SW 1271 (cell line): ENCODE measurements around the gene LGALS1.
"Not testable (repeated sequence)": the region's sequence is repeated elsewhere in the genome, so short reads cannot be mapped to it uniquely, and the experiment has no call there.

Experiments
- DNase-seq, 2 experiments: peaks; one replicate each; lab custom pipeline; 2025; lab: John Stamatoyannopoulos, UW

Gene LGALS1

DNA sequence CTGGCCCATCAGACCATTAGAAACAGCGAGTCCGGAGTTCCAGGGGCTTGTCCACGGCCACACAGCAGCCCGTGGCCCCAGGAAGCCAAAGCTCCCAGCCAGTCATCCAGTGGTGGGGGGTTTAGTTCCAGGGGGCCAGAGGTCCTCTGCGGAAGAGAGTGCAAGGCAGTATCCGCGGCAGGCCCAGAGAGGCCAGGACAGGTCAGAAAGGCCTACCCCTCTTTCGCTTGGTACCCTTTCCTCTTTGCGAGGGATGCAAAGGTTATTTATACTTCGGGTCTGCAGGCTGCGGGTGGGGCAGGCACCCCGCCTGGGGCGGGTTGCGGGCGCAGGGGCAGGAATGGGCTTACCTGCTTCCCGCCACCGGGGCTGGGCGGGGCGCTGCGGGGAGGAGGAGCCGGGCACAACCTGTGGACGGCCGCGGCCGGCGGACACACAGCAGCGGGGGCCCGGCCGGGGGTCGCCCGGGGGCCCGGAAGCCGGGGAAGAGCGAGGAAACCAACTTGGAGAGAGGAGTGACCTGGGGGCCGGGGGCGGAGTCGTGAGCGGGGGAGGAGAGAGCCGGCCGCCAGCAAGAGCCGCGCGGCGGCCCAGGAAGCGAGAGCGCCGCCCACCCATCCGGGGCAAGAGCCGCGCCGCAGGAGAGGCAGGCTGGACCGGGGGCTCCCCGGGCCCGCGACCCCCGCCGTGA is 36.2 kb upstream of the LGALS1 start, which contains the start of gene SH3BP1:
SH3BP1 (plus strand) TSS at position 600 of the 691 bp plus-strand sequence. CDS start 119 bp downstream, outside the sequence.
- no peak for DNase-seq

DNA sequence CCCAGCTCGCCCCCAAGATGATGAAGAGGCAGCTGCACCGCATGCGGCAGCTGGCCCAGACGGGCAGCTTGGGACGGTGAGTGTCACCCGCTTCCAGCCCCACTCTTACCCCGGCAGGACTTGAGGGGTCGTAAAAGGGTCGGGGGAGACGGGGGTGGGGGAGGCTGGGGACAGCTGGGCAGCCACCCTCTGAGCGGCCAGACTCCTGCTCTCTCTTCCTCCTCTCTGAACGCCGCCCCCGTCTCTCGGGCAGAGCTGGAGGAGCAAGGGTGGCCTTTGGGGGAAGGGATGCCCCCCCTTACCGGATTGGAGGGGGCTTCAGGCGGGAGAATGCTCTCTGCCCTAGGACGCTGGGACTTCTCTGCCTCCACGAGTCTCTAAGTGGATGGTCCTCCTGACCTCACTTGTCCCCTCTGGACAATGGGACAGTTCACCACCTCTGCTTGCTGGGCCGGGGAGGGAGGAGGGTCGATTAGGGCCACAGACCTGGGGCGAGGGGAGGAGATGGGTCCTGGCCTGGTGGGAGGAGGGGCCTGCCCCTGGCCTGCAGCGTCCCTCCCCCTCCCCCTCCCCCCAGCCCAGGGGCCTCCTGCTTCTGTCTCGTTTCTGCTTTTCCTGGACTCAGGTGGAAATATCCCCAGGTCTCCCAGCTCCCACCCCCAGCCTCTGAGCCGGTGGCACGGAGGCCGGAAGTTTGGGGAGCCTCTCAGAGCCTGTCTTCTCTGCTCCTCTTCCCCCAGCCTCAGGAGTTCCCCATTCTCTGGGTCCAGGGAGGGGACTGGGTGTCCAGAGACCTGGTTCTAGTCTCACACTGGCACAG is 35.5 kb upstream of the LGALS1 start:
- DNase-seq = no peak

DNA sequence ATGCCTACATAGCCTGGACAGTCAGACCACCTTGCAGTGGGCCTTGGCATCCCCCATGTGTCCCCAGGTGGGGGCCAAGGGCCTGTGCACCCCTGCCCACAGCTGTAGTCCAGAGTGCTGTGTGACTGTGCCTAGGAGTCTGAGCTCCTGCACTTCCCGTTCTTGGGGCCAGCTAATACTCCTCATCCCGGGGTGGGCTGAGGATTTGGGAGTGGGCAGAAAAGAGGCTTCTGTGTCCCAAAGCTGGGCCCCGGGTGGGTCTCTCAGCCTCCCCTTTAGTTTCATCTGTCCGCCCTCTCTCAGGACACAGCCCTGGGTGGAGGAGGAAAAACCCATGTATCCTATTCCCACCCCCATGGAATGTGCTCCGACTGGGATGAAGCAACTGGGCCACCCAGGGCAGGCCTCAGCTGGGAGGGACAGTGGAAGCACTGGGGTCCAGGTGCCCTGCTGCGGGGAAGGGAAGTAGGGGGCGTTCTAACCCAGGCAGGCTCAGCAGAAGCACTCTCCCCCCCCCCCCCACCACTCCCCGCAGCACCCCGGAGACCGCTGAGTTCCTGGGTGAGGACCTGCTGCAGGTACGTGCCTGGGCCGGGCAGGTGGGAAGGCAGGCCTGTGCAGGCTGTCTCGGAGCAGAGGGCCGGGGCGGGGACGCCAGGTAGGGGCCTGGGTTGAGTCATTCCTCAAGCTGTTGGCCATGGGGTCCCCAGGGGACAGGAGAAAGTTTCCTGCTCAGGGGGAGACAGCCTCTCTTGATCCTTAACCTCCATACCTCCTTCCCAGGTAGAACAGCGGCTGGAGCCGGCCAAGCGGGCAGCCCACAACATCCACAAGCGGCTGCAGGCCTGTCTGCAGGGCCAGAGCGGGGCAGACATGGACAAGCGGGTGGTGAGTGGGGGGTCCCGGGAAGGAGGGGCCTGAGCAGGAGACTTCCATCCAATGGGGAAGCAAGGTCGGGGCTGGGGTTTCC is 34.6 kb upstream of the LGALS1 start:
- no peak for DNase-seq

DNA sequence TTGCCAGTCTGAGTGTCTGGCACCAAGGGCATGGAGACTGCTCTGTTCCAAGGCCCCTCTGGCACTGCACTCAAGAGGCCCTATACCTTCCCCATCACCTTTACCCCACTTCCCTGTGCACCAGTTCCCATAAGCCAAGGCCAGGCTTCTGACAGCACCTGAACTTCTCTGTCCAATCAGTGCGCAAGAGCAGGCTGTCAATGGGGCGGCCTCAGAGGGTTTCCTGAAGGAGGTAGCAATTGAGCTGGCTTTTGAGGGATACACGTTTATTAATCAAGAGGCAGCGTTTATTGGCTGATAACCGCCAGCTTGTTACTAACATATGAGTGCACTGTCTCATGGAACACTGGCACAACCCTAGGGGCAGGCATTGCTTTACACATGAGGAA is 33.9 kb upstream of the LGALS1 start:
- DNase-seq = no peak

DNA sequence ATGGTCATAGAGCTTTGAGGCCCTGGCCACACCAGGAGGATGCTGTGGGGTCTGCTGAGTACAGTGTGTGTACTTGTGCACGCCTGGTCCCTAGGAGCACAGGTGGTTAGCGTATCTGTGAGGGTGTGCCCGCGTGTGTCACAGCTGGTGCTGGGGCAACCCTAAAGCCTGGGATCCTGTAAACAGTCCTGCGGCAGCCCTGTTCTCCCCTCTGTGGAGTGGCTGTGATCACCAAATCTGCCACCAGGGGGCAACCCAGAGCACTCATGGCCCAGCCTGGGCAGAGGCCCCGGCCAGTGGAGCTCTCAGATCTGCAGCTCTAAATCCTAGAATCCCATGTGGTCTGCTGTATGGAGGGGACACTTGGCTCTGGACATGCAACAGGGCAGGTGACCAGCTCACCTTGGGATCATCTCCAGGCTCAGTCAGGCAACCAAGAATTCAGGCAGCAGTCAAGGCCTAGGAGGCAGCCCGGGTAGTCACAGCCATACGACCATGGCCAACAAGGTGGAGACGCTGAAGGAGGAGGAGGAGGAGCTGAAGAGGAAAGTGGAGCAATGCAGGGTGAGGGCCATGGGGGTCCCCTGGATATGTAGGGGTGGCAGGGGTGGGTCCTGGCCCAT is 32.1 kb upstream of the LGALS1 start:
- peak in 1 of 2 experiments; percentile 36 for DNase-seq

DNA sequence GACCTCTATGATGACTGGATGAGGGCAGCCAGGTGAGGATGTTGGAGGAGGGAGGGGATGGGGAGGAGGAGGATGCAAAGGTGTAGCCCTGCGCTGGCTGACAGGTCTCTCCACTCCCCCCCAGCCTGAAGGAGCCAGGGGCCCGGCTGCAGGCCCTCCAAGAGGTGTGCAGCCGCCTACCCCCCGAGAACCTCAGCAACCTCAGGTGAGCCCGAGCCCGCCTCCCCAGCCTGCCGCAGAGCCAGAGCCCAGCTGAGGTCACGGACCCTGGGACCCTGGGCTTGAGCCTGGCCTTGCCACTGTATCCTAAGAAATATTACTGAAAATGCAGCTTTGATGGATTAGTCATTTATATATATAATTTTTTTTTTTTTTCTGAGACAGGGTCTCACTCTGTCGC is 28.1 kb upstream of the LGALS1 start:
- DNase-seq = no peak

DNA sequence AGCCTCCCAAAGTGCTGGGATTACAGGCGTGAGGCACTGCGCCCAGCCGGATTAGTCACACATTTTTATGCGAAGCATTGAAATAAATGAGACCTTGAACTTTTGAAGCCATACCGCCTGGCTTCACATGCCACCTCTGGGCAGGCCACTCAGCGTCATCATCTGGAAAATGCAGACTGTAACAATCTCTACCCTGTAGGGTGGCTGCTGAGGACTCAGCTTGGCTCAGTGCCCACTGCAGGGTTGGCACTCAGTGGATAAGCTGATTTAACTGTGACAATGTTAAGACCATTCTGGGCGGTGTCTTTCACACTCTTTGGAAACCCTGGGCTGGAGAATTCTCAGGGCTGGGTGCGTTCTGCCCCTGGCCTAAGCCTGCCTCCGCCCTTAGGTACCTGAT is 27.5 kb upstream of the LGALS1 start:
- no peak for DNase-seq

DNA sequence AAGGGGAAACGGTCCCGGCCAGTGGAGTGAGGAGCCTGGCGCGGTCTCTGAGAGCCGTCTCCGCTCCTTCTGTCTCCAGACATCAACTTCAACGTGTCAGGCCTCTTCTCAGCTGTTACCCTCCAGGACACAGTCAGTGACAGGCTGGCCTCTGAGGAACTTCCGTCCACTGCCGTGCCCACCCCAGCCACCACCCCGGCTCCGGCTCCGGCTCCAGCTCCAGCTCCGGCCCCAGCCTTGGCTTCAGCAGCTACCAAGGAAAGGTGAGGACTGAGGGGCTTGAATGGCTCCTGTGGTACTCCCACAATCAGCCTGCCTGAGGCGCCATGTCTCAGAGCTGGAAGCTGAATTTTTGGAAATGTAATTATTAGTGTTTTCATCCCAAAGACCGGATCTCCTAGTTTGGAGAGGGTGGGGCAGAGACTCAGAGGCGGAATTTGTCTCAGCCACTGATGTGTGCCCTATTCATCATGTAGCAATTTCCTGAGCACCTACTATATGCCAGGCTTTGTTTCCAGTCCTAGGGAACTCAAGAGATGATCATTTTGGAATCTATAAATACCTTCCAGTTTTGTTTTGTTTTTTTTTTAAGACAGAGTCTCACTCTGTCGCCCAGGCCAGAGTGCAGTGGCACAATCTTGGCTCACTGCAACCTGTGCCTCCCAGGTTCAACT is 24.8 kb upstream of the LGALS1 start:
- no peak for DNase-seq

DNA sequence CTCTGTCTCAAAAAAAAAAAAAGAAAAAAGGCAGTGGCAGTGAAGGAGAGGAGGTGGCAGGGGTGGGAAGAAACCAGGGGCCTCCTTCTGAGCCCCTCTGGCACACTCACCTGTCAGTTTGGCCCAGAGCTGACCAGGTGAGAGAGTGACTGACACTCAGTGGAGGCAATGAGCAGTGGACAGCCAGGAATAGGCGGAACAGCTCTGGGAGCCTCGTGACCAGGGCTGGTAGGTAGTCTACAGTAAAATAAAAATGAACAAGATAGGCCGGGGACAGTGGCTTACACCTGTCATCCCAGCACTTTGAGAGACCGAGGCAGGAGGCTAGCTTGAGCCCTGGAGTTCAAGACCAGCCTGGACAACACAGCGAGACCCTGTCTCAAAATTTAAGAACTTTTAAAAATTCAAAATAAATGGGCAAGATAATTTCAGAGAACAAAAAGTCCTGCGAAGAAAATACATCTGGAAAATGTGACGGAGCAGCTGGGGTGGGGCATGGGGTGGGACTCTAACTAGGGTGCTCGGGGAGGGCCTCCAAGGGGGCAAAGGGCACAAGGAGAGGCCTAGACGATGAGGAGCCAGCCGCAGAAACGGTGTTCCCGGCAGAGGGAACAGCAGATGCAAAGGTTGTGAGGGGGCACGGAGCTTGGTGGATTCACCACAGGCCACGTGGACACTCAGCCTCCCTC is 20.7 kb upstream of the LGALS1 start:
- DNase-seq = no peak

DNA sequence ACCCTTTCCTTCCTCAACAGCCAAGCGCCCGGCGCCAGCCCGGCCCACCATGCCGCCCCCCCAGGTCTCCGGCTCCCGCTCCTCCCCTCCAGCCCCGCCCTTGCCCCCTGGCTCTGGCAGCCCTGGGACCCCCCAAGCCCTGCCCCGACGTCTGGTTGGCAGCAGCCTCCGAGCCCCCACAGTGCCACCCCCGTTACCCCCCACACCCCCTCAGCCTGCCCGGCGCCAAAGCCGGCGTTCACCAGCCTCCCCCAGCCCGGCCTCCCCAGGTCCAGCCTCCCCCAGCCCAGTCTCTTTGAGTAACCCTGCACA is 20.2 kb upstream of the LGALS1 start:
- DNase-seq = no peak

DNA sequence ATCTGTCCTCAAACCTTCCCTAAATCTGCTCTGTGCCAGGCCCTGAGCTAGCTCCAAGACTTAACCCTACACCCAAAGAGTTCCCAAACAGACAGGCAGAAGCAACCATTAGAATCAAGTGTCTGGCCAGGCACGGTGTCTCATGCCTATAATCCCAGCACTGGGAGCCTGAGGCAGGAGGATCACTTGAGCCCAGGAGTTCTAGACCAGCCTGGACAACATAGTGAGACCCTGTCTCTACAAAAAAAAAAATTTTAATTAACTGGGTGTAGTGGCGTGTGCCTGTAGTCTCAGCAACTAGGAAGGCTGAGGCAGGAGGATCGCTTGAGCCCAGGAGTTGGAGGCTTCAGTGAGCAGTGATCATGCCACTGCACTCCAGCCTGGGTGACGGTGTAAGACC is 18.9 kb upstream of the LGALS1 start:
- not testable (repeated sequence) for DNase-seq

DNA sequence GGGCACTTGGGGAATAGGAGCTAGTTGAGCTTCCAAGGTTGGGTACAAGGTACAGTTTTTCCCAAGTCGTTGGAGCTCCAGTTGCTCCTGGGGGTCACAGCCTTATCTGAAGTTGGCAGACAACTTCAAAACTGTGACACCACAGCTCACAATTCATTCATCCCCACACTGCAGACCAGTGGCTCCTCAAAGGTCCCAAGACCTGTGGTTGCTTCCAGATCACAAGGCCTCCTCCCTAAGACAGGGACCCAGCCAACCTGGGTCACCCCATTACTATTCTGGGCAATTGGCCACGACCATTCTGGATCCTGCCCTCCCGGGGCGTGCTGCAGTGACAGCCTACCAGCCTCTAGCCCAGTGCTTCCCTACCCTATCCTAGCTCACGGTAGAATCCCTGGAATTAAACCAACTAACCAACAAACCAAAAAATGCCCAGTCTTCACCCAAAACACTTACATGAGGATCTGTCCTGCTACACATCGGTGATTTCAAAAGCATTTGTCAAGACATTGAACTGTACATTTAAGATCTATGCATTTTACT is 17.8 kb upstream of the LGALS1 start:
- DNase-seq = no peak

DNA sequence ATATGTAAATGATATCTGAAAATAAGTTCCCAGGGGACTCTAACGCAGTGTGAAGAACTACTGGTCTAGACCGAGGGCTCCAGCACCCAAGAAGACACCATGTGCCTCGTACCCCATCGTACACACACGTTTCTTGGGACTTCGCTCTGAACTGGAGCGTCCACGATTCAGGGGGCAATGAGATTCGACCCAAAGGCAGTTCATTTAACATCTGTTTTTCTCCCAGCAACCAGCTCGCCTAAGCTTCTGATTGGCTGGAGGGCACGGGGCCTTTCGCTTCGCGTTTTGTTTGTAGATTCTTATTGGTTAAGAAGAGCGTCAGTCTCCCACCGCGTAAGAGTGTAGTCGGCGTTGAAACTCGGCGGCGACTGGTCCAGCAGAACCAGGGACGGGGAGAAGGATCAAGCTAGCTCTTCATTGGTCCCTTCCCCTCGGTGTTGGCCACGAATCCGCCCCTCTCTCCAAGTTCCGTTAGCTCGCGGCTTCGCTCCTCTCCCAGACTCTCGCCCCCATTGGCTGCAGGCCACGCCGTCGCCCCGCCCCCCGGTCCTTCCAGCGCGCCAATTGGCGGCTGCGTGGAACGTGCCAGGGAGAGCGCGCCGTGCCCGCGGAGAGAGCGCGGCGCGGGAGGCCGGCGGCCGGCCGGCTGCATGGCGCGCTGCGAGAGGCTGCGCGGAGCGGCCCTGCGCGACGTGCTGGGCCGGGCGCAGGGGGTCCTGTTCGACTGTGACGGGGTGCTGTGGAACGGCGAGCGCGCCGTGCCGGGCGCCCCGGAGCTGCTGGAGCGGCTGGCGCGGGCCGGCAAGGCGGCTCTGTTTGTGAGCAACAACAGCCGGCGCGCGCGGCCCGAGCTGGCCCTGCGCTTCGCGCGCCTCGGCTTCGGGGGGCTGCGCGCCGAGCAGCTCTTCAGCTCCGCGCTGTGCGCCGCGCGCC is 17.0 kb upstream of the LGALS1 start, which contains the start of gene PDXP:
PDXP (plus strand) TSS at position 591 of the 933 bp plus-strand sequence; CDS start at position 651, 60 bp downstream.
- DNase-seq = peak; percentile 96 to 98

DNA sequence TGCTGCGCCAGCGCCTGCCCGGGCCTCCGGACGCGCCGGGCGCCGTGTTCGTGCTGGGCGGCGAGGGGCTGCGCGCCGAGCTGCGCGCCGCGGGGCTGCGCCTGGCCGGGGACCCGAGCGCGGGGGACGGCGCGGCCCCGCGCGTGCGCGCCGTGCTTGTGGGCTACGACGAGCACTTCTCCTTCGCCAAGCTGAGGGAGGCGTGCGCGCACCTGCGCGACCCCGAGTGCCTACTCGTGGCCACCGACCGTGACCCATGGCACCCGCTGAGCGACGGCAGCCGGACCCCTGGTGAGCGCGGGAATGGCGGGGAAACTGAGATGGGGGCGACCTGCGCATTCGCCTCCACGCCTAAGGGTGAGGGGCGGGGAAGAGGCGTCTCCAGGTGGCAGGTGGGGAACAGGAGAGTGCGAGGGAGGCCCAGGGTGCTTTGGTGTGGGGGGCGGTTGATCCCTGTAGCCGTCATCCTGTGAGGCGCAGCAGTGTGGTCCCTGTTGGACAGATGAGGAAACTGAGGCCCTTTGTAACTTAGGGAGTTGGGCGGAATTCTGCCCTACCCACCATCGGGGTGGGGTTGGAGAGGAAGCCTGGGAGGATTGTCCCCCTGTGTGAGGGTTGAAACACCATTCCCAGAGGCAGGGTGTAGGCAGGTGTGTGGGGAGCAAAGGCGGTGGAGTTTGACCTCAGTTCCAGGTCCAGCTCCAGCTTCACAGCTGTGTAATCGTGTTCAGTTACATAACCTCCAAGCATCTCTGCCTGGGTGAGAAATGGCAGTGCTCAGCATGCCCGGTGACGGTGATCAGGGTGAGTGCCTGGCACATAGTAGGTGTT is 16.2 kb upstream of the LGALS1 start:
- no peak for DNase-seq

DNA sequence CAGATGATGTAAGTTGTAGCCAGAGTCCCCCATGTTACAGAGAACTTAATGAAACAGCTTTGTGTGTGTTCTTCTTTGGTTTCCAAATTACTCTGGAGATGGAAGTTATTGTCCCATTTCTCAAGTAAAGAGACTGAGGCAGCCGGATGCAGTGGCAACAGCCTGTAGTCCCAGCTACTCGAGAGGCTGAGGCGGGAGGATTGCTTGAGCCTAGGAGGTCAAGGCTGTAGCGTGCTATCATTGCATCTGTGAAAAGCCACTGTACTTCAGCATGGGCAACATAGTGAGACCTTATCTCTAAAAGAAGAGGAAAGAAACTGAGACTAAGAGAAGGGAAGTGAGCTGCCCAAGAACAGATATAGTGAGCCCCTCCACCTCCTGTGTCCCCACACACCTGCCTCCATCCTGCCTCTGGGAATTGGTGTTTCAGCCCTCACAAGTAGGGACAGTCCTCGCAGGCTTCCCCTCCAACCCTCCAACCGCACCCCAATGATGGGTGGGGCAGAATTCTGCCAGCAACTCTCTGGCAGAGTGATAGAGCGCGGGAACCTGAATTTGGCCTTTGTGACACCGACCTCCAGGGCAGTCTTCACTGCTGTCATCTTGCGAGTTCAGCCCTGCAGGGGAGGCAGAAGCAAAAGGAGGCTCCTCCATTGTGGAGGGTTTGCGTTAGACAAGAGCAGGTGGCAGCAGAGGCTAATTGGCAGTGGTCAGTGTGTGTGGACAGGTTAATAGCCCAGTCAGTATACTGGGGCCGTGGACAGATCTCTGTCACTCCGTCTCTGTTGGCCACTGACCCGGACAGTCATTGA is 15.3 kb upstream of the LGALS1 start:
- no peak for DNase-seq

DNA sequence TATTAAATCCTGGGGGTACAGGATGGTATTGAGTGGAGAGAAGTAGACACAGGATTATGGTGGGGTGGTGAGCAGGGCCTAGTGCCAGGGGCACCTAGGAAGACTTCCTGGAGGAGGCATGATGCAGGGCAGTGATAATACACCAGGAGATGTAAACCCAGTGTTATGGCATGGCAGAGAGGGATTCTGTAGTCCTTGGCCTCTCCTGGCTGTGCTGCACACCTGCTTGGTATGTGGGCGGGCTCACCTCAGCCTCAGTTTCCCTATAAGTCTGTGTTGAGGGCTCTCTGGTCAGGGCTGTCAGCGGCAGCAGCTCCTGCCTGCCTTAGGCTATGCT is 14.8 kb upstream of the LGALS1 start:
- no peak for DNase-seq

DNA sequence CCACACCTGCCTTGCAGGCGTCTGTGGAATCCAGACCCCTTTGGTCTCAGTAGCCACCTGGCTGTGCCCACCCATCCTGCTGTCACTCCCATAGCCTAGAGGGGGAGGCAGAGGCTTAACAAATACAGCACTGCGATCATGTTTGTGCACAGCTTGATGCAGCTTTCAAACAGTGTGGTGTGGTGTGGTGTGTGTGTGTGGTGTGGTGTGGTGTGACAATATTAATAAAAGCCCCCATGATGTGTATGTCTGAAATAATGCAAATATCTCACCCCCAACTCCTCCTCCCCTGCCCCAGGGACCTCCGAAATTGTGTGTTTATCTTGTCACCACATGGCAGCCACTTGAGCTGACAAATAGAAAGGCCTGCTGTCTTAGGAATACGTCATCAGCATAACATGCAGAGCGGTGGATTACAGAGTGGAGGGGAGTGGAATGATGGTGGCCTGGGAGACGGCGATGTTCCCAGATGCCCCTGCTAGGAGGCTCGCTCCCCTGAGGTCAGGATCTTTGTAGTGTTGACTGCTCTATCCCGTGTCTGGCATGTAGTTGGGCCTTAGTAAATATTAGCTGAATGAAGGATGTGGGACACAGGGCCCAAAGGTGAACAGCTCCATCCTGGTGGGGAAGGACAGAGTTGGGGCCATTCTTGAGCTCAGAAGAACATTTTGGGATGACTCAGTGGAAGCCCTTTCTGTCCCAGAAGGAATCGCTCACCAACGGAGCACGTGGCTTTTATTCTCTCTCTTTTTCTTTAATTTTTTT is 14.1 kb upstream of the LGALS1 start:
- peak in 1 of 2 experiments; percentile 2 for DNase-seq
